ENCODE data around the gene C8G.

The C8G gene

DNA sequence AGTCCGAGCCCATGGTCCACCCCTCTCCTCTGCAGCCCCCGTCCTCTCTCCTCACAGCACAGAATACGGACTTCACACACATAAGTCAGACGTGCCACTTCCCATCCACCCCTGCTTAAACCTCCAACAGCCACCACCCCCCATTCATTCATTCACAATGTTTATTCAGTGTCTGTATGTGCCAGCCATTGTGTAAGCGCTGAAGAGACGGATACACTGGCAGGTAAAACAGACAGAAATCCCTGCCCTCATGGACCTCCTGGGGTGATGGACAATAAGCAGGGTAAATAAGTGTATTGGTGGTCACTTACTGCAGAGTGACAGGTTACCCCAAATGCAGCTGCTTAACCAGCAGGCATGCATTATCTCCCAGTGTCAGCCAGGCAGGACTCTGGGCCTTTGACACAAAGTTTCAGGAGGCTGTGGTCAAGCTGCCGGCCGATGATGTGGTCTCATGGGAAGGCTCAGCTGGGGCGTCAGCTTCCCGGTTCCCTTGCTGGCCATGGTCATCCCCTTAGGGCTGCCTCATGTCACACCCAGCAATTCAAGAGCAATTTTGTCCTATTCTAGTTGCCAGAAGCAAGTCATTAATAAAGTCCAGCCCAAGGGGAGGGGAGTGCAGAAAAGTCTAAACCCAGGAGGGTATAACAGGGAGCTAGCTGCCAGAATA is 45.3 kb downstream of the C8G start:
- no peak for TF ChIP-seq CTCF (conservative IDR thresholded peaks at IDR 0.05; ENCODE audit: low read depth, low read length)
- peaks cover 9% of the 10 kb centered on the region for H3K4me1 ChIP-seq (ENCODE audit: low read depth, poor library complexity, severe bottlenecking)
- no peaks in the 10 kb centered on the region for H4K20me1 ChIP-seq (ENCODE audit: insufficient read depth)
- no peak overlapping the region for H2AFZ ChIP-seq (ENCODE audit: low read depth)
- no peaks in the 10 kb centered on the region for H3K36me3 ChIP-seq (ENCODE audit: insufficient read depth)
- peaks cover 59% of the 10 kb centered on the region for H3K27me3 ChIP-seq (ENCODE audit: insufficient read depth, low read depth)
- no peaks in the 10 kb centered on the region for H3K79me2 ChIP-seq (ENCODE audit: insufficient read depth, low read depth)
- no peak overlapping the region for H3K4me3 ChIP-seq (IDR thresholded peaks at IDR 0.05; ENCODE audit: insufficient read depth, low read depth, low read length)
- no peak overlapping the region for H3K9ac ChIP-seq
- no peak overlapping the region for H3K4me2 ChIP-seq
- no peak overlapping the region for H3K27ac ChIP-seq

DNA sequence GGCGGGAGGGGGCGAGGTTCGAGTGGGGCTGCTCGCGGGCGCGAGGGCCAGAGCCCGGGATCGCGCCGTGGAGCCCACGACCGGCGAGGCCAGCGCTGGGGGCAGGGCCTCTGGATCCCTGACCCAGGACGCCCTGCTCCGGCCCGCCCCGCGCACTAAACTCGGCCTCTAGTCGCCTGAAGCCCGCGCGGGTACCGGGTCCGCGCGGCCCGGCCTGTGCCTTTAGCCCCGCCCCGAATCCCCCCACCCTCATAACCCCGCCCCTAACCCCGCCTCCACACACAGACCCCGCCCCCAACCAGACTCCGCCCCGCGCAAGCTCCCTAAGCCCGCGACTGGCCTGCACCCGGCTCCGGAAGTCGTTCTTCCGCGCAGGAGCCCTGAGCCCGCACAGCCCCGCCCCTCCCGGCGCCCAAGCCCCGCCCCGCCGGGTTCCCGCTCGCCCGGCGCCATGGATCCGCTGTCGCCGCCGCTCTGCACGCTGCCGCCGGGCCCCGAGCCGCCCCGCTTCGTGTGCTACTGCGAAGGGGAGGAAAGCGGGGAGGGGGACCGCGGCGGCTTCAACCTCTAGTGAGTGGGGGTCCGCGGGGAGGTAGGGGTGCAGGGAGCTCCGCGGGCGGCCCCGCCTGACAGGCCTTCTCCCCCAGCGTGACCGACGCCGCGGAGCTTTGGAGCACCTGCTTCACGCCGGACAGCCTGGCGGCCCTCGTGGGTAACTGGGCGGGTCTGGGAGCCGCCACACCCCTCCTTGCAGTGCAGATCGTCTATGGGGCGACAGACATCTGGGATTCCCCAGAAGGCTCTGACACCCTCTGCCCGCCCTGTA is 47.2 kb downstream of the C8G start, which contains the start of gene PAXX:
PAXX (plus strand) TSS at position 430 of the 826 bp plus-strand sequence; CDS start at position 452, 22 bp downstream.
- no peaks in the 10 kb centered on the region for H3K36me3 ChIP-seq (ENCODE audit: insufficient read depth)
- no peak for TF ChIP-seq CTCF (conservative IDR thresholded peaks at IDR 0.05; ENCODE audit: low read depth, low read length)
- H3K4me2 ChIP-seq, result peak within 1 kb of the TSS; percentile 89
- H4K20me1 ChIP-seq (ENCODE audit: insufficient read depth), result no peaks in the 10 kb centered on the region
- H3K4me1 ChIP-seq (ENCODE audit: low read depth, poor library complexity, severe bottlenecking), result peaks cover 9% of the 10 kb centered on the region
- no peaks in the 10 kb centered on the region for H3K79me2 ChIP-seq (ENCODE audit: insufficient read depth, low read depth)
- peak within 1 kb of the TSS; percentile 72 for H2AFZ ChIP-seq (ENCODE audit: low read depth)
- peaks cover 47% of the 10 kb centered on the region for H3K27me3 ChIP-seq (ENCODE audit: insufficient read depth, low read depth)
- peak within 1 kb of the TSS; percentile 76 for H3K27ac ChIP-seq
- H3K9ac ChIP-seq, result peak within 1 kb of the TSS; percentile 86
- H3K4me3 ChIP-seq (IDR thresholded peaks at IDR 0.05; ENCODE audit: insufficient read depth, low read depth, low read length), result no peak within 1 kb of the TSS

GRCh38 chr9:136992819-136993369 is 47.9 kb downstream of the C8G start:
- Histone ChIP-seq H3K9ac (peak overlapping the region; percentile 86), H3K27ac (peak overlapping the region; percentile 76)
- TF ChIP-seq CTCF (conservative IDR thresholded peaks at IDR 0.05; ENCODE audit: low read depth, low read length), result no peak

DNA sequence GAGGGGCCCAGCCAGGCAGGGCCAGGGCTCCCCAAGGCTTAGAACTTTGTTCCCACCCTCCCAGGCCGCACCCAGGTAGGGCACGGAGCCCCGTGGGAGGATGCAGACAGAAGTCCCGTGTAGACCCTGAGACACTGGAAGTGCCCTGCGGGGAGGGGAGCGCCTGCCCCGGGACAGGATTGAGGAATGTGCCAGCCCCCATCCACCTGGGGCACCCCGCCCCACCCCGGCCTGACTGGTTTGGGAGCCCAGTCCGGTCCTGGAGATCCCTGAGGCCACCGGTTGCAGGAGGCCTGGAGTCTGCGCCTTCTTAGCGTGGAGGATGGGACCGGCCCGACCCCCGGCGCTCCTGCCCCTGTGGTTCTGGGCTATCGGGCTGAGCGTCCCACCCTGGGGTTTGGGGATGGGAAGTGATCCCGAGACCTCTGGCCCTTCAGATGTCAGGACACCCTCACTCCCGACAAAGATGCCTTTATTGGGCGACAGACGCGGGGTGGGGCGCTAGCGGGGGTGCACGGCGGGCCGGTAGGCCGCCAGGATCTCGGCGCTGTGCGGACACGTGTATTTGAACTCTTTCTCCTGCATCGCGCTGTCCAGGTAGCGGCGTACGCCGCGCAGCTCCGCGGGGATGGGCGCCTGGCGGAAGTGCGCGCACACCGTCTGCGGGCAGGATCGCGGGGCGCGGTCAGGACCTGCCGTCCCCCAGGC is 49.3 kb downstream of the C8G start:
- TF ChIP-seq CTCF (conservative IDR thresholded peaks at IDR 0.05; ENCODE audit: low read depth, low read length), result no peak
- Histone ChIP-seq H4K20me1 (ENCODE audit: insufficient read depth) (no peaks in the 10 kb centered on the region), H2AFZ (ENCODE audit: low read depth) (no peak overlapping the region), H3K27ac (no peak overlapping the region), H3K79me2 (ENCODE audit: insufficient read depth, low read depth) (no peaks in the 10 kb centered on the region), H3K4me3 (IDR thresholded peaks at IDR 0.05; ENCODE audit: insufficient read depth, low read depth, low read length) (no peak overlapping the region), H3K9ac (no peak overlapping the region), H3K27me3 (ENCODE audit: insufficient read depth, low read depth) (peaks cover 46% of the 10 kb centered on the region), H3K4me1 (ENCODE audit: low read depth, poor library complexity, severe bottlenecking) (peaks cover 13% of the 10 kb centered on the region), H3K36me3 (ENCODE audit: insufficient read depth) (no peaks in the 10 kb centered on the region), H3K4me2 (no peak overlapping the region)

More at GRCh38 chr9:136992819-136993369, 47.9 kb downstream of the C8G start:
- no peak overlapping the region for H3K4me3 ChIP-seq (IDR thresholded peaks at IDR 0.05; ENCODE audit: insufficient read depth, low read depth, low read length)
- H2AFZ ChIP-seq (ENCODE audit: low read depth), result peak overlapping the region; percentile 72; the same call in 1 of the 2 replicates
- H3K36me3 ChIP-seq (ENCODE audit: insufficient read depth), result no peaks in the 10 kb centered on the region
- peak overlapping the region; percentile 89 for H3K4me2 ChIP-seq
- H3K79me2 ChIP-seq (ENCODE audit: insufficient read depth, low read depth), result no peaks in the 10 kb centered on the region
- H3K27me3 ChIP-seq (ENCODE audit: insufficient read depth, low read depth), result peaks cover 47% of the 10 kb centered on the region
- no peaks in the 10 kb centered on the region for H4K20me1 ChIP-seq (ENCODE audit: insufficient read depth)
- H3K4me1 ChIP-seq (ENCODE audit: low read depth, poor library complexity, severe bottlenecking), result peaks cover 9% of the 10 kb centered on the region
